ENCODE results near the gene OCA2. TPM values are rescaled to one million over a fixed set of nuclear protein-coding genes. Genes with fewer than 3 reads are reported as not detected.

OCA2 gene
- polyA plus RNA-seq, 3 donors: not detected

- H3K36me3 ChIP-seq (replicated peaks in 1 of 2; ENCODE audit: control insufficient read depth in 1 of 2, insufficient read depth in 2 of 2, low read length in 2 of 2): no peaks in the 10 kb centered on the region
- H2AFZ ChIP-seq (ENCODE audit: insufficient read depth, low read depth, low read length, poor library complexity, severe bottlenecking): no peak overlapping the region
- H3K27me3 ChIP-seq (ENCODE audit: control insufficient read depth in 2 of 2, insufficient read depth in 2 of 2, low read length in 2 of 2): no peaks in the 10 kb centered on the region
- no peak for DNase-seq
- TF ChIP-seq CTCF (IDR thresholded peaks at IDR 0.05): no peak
- H3K79me2 ChIP-seq (ENCODE audit: insufficient read depth, low read length): no peaks in the 10 kb centered on the region
- peaks cover 0 to 4% (median 0%) of the 10 kb centered on the region in 3 donors for H3K27me3 Mint-ChIP-seq (ENCODE audit: low read depth in 3 of 3)
- no peaks in the 10 kb centered on the region for H3K36me3 Mint-ChIP-seq
- H3K9me3 ChIP-seq (replicated peaks in 1 of 2; ENCODE audit: control insufficient read depth in 1 of 2, insufficient read depth in 1 of 2, low read length in 2 of 2): peaks cover 13 to 21% of the 10 kb centered on the region in 2 donors
- no peak overlapping the region for H3K4me3 ChIP-seq (replicated peaks in 1 of 3; ENCODE audit: low read depth in 2 of 3, low read length in 3 of 3)
- H3K27ac Mint-ChIP-seq: no peak overlapping the region
- no peaks in the 10 kb centered on the region for H3K4me1 ChIP-seq (ENCODE audit: control insufficient read depth in 1 of 2, insufficient read depth in 2 of 2, low read length in 2 of 2)
- no peaks in the 10 kb centered on the region for H3K4me1 Mint-ChIP-seq
- 67% methylated on average over 3 of the region's 10 CpGs for WGBS (ENCODE audit: insufficient coverage)
- H4K20me1 ChIP-seq (ENCODE audit: insufficient read depth, low read length): no peaks in the 10 kb centered on the region
- intact Hi-C loops (cut with micrococcal nuclease): no loop called here
- H3K9ac ChIP-seq (ENCODE audit: insufficient read depth, low read length, poor library complexity, severe bottlenecking): no peak overlapping the region
- H3K4me2 ChIP-seq (replicated peaks; ENCODE audit: extremely low read depth, low read length, poor library complexity, severe bottlenecking): no peak overlapping the region
- H3K9me3 Mint-ChIP-seq: peaks cover 0 to 27% (median 15%) of the 10 kb centered on the region in 7 donors
- no peak overlapping the region for H3K27ac ChIP-seq (ENCODE audit: low read depth in 1 of 2, low read length in 2 of 2)
- H3K4me3 Mint-ChIP-seq: no peak overlapping the region
These were observed 230.2 kb downstream of the OCA2 start for GRCh38 chr15:27868828-27869404.

- H3K4me1 ChIP-seq (ENCODE audit: control insufficient read depth in 1 of 2, insufficient read depth in 2 of 2, low read length in 2 of 2): no peaks in the 10 kb centered on the region
- no peak overlapping the region for H3K4me3 ChIP-seq (replicated peaks in 1 of 3; ENCODE audit: low read depth in 2 of 3, low read length in 3 of 3)
- Mint-ChIP-seq H3K4me3 (no peak overlapping the region), H3K36me3 (no peaks in the 10 kb centered on the region), H3K4me1 (no peaks in the 10 kb centered on the region), H3K9me3 (peaks cover 0 to 37% (median 22%) of the 10 kb centered on the region in 7 donors), H3K27ac (no peak overlapping the region), H3K27me3 (ENCODE audit: low read depth in 3 of 3) (peaks cover 0 to 4% (median 0%) of the 10 kb centered on the region in 3 donors)
- H3K36me3 ChIP-seq (replicated peaks in 1 of 2; ENCODE audit: control insufficient read depth in 1 of 2, insufficient read depth in 2 of 2, low read length in 2 of 2): no peaks in the 10 kb centered on the region
- no peak overlapping the region for H2AFZ ChIP-seq (ENCODE audit: insufficient read depth, low read depth, low read length, poor library complexity, severe bottlenecking)
- H3K9me3 ChIP-seq (replicated peaks in 1 of 2; ENCODE audit: control insufficient read depth in 1 of 2, insufficient read depth in 1 of 2, low read length in 2 of 2): peaks cover 20 to 30% of the 10 kb centered on the region in 2 donors
- TF ChIP-seq CTCF (IDR thresholded peaks at IDR 0.05): no peak
- H4K20me1 ChIP-seq (ENCODE audit: insufficient read depth, low read length): no peaks in the 10 kb centered on the region
- no peak overlapping the region for H3K4me2 ChIP-seq (replicated peaks; ENCODE audit: extremely low read depth, low read length, poor library complexity, severe bottlenecking)
- no peak overlapping the region for H3K9ac ChIP-seq (ENCODE audit: insufficient read depth, low read length, poor library complexity, severe bottlenecking)
- intact Hi-C loops (cut with micrococcal nuclease): no loop called here
- H3K27me3 ChIP-seq (ENCODE audit: control insufficient read depth in 2 of 2, insufficient read depth in 2 of 2, low read length in 2 of 2): no peaks in the 10 kb centered on the region
- DNase-seq: no peak
- no CpG with 5 or more reads among the region's 7 CpGs for WGBS (ENCODE audit: insufficient coverage)
- H3K27ac ChIP-seq (ENCODE audit: low read depth in 1 of 2, low read length in 2 of 2): no peak overlapping the region
- H3K79me2 ChIP-seq (ENCODE audit: insufficient read depth, low read length): no peaks in the 10 kb centered on the region
These were observed 231.3 kb downstream of the OCA2 start for GRCh38 chr15:27867861-27868260.
